Osteocyte (in vitro differentiated cells): ENCODE measurements around the gene PAWR. TPM values are rescaled to one million over a fixed set of nuclear protein-coding genes. Genes with fewer than 3 reads are reported as not detected.

Experiments used
- DNase-seq: peaks from one replicate; pipeline ENCODE4 v3.0.0; 2021; ENCODE audit warnings: mixed read lengths; ENCODE audit not compliant: unreplicated experiment; ENCODE audit errors: extremely low spot score
- H3K27ac Mint-ChIP-seq: one replicate; pipeline ENCODE4 v1.8.0; 2021; ENCODE audit warnings: mild to moderate bottlenecking, mixed read lengths; ENCODE audit not compliant: unreplicated experiment
- H3K27me3 Mint-ChIP-seq: one replicate; pipeline ENCODE4 v1.8.0; 2021; ENCODE audit warnings: mixed read lengths; ENCODE audit not compliant: unreplicated experiment
- H3K36me3 Mint-ChIP-seq: one replicate; pipeline ENCODE4 v1.8.0; 2021; ENCODE audit warnings: mixed read lengths; ENCODE audit not compliant: unreplicated experiment
- H3K4me1 Mint-ChIP-seq: one replicate; pipeline ENCODE4 v1.8.0; 2021; ENCODE audit warnings: mixed read lengths; ENCODE audit not compliant: unreplicated experiment
- H3K4me3 Mint-ChIP-seq: one replicate; pipeline ENCODE4 v1.8.0; 2021; ENCODE audit warnings: mild to moderate bottlenecking, moderate library complexity, mixed read lengths; ENCODE audit not compliant: unreplicated experiment
- H3K9me3 Mint-ChIP-seq: one replicate; pipeline ENCODE4 v1.8.0; 2021; ENCODE audit warnings: mixed read lengths; ENCODE audit not compliant: unreplicated experiment
- CTCF ChIP-seq: fragments of 200-600 bp; sonication (generic); IDR thresholded peaks from 2 replicates; pipeline ENCODE4 v1.5.0; 2021; ENCODE audit warnings: antibody characterized with exemption, mild to moderate bottlenecking, moderate library complexity
- total RNA-seq: library from RNA; stranded (reverse); gene quantifications from 2 replicates; pipeline ENCODE4 v1.2.1, GENCODE V29; 2021

Gene PAWR
- total RNA-seq, 1 donor from 2014 or later, result 213 TPM

- Mint-ChIP-seq H3K36me3 (peaks cover 9% of the 10 kb centered on the region), H3K4me1 (peaks cover 52% of the 10 kb centered on the region), H3K9me3 (no peaks in the 10 kb centered on the region)
Observed at GRCh38 chr12:79643821-79644220, 46.9 kb downstream of the PAWR start.

GRCh38 chr12:79638490-79638889, 52.3 kb downstream of the PAWR start:
- no peaks in the 10 kb centered on the region for H3K9me3 Mint-ChIP-seq
- H3K36me3 Mint-ChIP-seq, result no peaks in the 10 kb centered on the region
- H3K4me3 Mint-ChIP-seq, result no peak overlapping the region
- no peaks in the 10 kb centered on the region for H3K27me3 Mint-ChIP-seq
- no peak for TF ChIP-seq CTCF
- peaks cover 51% of the 10 kb centered on the region for H3K4me1 Mint-ChIP-seq
- no peak for DNase-seq
- H3K27ac Mint-ChIP-seq, result peak overlapping the region; percentile 25

More at GRCh38 chr12:79643821-79644220, 46.9 kb downstream of the PAWR start:
- no peak for DNase-seq
- no peak overlapping the region for H3K27ac Mint-ChIP-seq
- no peaks in the 10 kb centered on the region for H3K27me3 Mint-ChIP-seq
- H3K4me3 Mint-ChIP-seq, result no peak overlapping the region
- no peak for TF ChIP-seq CTCF

- no peaks in the 10 kb centered on the region for H3K9me3 Mint-ChIP-seq
- H3K27me3 Mint-ChIP-seq, result no peaks in the 10 kb centered on the region
- H3K36me3 Mint-ChIP-seq, result no peaks in the 10 kb centered on the region
- H3K27ac Mint-ChIP-seq, result no peak overlapping the region
- no peak for TF ChIP-seq CTCF
- no peak overlapping the region for H3K4me3 Mint-ChIP-seq
- DNase-seq, result no peak
- H3K4me1 Mint-ChIP-seq, result peaks cover 42% of the 10 kb centered on the region
Observed at GRCh38 chr12:79637093-79637492, 53.7 kb downstream of the PAWR start.

- no peak for TF ChIP-seq CTCF
- H3K27ac Mint-ChIP-seq, result peak overlapping the region; percentile 4
- H3K27me3 Mint-ChIP-seq, result no peaks in the 10 kb centered on the region
- DNase-seq, result no peak
- no peaks in the 10 kb centered on the region for H3K9me3 Mint-ChIP-seq
- no peak overlapping the region for H3K4me3 Mint-ChIP-seq
- H3K36me3 Mint-ChIP-seq, result no peaks in the 10 kb centered on the region
- peaks cover 46% of the 10 kb centered on the region for H3K4me1 Mint-ChIP-seq
Observed at GRCh38 chr12:79635676-79636075, 55.1 kb downstream of the PAWR start.

- DNase-seq, result no peak
- Mint-ChIP-seq H3K4me3 (no peak overlapping the region), H3K4me1 (peaks cover 46% of the 10 kb centered on the region), H3K27ac (peak overlapping the region; percentile 4), H3K27me3 (no peaks in the 10 kb centered on the region), H3K36me3 (no peaks in the 10 kb centered on the region), H3K9me3 (no peaks in the 10 kb centered on the region)
- TF ChIP-seq CTCF, result no peak
Observed at GRCh38 chr12:79634957-79635471, 55.8 kb downstream of the PAWR start.
